AG04450 (cell line): ENCODE data around the gene GLT6D1. TPM values are rescaled to one million over a fixed set of nuclear protein-coding genes. Genes with fewer than 3 reads are reported as not detected.

ENCODE experiments used
- CTCF ChIA-PET: fragments of 300-600, 350-600 bp; formaldehyde crosslinking; extraction: SDS; loops from one replicate; lab custom pipeline; 2022; ENCODE audit warnings: antibody characterized with exemption, inconsistent platforms; lab: Charles Lee
- POLR2A ChIA-PET: fragments of 350-600 bp; formaldehyde crosslinking; extraction: SDS; loops from one replicate; lab custom pipeline; 2021; ENCODE audit warnings: antibody characterized with exemption, inconsistent platforms; lab: Yijun Ruan, JAX
- DNase-seq: peaks from one replicate; pipeline ENCODE4 v3.0.0-alpha.2; 2011; ENCODE audit warnings: low read depth, low spot score
- H3K27ac ChIP-seq: one replicate; pipeline ENCODE4 v1.5.1; 2012; ENCODE audit warnings: low read depth, low read length, control low read depth
- H3K27me3 ChIP-seq: one replicate; pipeline ENCODE4 v1.6.0; 2012; ENCODE audit warnings: low read length; ENCODE audit not compliant: control insufficient read depth, insufficient read depth
- H3K4me3 ChIP-seq: 2 replicates; pipeline ENCODE4 v1.5.1; 2011; ENCODE audit warnings: mild to moderate bottlenecking, low read depth, low read length, control low read depth
- H3K9me3 ChIP-seq: 2 replicates; pipeline ENCODE4 v1.5.1; 2012; ENCODE audit warnings: low read length; ENCODE audit not compliant: control insufficient read depth, insufficient read depth
- polyA plus RNA-seq: library from polyadenylated mRNA; depleted of rRNA; stranded (reverse); fragments of >200 nt; gene quantifications from 2 replicates; pipeline ENCODE4 v1.2.3, GENCODE V29; 2011
- TF ChIP-seq, protein P1 (sequence below): IDR thresholded peaks from 2 replicates; pipeline ENCODE4 v1.5.1; 2011; ENCODE audit warnings: low read depth, low read length, control low read depth, inconsistent platforms

GLT6D1 gene
- polyA plus RNA-seq, 1 experiment, result not detected

GRCh38 chr9:135605238-135605781 is 34.0 kb downstream of the GLT6D1 start:
- ChIA-PET CTCF (no interaction called here), POLR2A (no interaction called here)
- TF ChIP-seq, protein P1, sequence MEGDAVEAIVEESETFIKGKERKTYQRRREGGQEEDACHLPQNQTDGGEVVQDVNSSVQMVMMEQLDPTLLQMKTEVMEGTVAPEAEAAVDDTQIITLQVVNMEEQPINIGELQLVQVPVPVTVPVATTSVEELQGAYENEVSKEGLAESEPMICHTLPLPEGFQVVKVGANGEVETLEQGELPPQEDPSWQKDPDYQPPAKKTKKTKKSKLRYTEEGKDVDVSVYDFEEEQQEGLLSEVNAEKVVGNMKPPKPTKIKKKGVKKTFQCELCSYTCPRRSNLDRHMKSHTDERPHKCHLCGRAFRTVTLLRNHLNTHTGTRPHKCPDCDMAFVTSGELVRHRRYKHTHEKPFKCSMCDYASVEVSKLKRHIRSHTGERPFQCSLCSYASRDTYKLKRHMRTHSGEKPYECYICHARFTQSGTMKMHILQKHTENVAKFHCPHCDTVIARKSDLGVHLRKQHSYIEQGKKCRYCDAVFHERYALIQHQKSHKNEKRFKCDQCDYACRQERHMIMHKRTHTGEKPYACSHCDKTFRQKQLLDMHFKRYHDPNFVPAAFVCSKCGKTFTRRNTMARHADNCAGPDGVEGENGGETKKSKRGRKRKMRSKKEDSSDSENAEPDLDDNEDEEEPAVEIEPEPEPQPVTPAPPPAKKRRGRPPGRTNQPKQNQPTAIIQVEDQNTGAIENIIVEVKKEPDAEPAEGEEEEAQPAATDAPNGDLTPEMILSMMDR, result no peak
- peaks cover 3% of the 10 kb centered on the region for H3K27me3 ChIP-seq
- no peaks in the 10 kb centered on the region; the same call in 1 of the 2 replicates for H3K9me3 ChIP-seq
- H3K27ac ChIP-seq, result no peak overlapping the region
- DNase-seq, result no peak
- H3K4me3 ChIP-seq, result no peak overlapping the region

DNA sequence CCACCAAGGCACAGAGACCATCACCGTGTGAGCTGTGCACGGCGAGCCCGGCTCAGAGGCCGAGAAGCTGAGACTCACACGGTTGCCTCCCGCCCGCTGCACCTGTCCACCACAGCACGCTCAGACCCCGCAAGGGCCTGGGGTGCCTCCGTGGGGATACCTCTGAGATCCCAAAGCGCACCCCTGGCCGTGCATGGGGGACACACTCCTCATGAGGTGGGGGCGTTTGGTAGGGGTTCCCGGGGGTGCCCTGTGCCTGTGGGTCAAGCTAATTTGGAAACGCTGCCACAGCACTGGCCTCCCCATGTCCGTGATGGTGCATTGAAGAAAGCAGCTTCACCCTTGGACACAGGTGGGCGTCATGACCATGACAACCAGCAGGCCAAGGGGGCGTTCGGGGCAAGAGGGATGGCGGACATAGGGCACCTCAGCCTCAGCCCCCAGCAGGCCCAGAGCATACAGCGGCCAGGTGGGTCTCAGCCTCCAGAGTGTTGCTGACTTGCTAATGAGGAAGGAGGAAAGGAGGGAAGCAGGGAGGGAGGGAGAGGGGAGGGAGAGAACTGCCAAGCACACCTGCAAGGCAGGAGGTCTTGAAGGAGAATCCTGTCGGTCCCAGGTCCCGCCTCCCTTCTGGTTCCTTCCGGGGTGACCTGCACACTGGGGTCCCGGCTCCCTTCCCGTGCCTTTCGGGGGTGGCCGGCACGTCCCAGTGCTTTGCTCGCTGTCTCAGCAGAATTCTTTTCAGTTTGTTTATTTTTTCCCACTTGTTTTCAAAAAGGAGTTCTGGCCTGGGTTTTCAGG is 34.7 kb downstream of the GLT6D1 start:
- Histone ChIP-seq H3K4me3 (no peak overlapping the region), H3K27ac (no peak overlapping the region), H3K27me3 (peaks cover 3% of the 10 kb centered on the region), H3K9me3 (no peaks in the 10 kb centered on the region; the same call in 1 of the 2 replicates)
- POLR2A ChIA-PET, result no interaction called here
- TF ChIP-seq, protein P1, result no peak
- no peak for DNase-seq
- CTCF ChIA-PET, result no interaction called here

DNA sequence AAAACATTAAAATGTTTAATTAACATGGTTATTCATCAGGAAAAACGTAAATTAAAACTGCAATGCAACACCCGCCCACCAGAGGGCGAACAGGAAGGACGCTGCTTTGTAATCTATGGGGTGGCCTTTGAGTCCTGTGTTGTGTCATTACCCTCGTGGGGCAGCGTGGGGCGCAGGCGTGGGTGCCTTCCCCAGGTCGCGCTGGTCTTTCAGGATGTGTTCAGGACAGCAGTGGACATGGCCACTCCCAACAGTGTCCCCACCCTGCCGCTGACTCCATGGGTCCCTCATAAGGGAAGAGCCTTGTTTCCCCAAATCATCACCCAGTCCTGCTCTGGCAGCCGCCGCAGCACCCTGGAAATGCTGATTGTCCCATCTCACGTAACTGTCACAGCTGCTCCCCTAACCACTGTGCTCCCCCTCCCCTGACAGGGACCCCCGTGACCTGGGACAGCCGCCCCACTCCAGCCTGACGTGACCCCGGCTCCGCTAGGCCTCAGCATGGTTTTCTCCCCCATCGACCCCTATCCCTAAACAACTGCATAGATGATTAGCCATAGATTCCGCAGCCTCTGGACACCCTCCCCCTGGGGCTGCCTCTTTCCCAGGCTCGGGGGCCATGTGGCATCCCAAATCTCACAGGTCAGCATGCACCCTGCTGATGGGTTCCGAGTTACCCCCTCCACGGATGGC is 36.4 kb downstream of the GLT6D1 start:
- CTCF ChIA-PET, result interaction anchor here (0.7 to 1.3 kb wide), 15 partner anchors 8 to 686 kb away, joined by 3 to 6 read pairs (median 3); a partner anchor contains a TSS
- POLR2A ChIA-PET, result no interaction called here

GRCh38 chr9:135601988-135602387 is 37.4 kb downstream of the GLT6D1 start:
- no peaks in the 10 kb centered on the region for H3K9me3 ChIP-seq
- DNase-seq, result no peak
- H3K4me3 ChIP-seq, result no peak overlapping the region
- H3K27me3 ChIP-seq, result peaks cover 4% of the 10 kb centered on the region
- TF ChIP-seq, protein P1, result no peak
- H3K27ac ChIP-seq, result no peak overlapping the region
- ChIA-PET CTCF (interaction anchor here (0.7 to 1.3 kb wide), 9 partner anchors 8 to 687 kb away, joined by 3 to 6 read pairs (median 3); no protein-coding TSS in a partner anchor), POLR2A (no interaction called here)

More for the DNA sequence above, 36.4 kb downstream of the GLT6D1 start:
- peaks cover 3% of the 10 kb centered on the region for H3K27me3 ChIP-seq
- TF ChIP-seq, protein P1, result peak; percentile 80
- H3K27ac ChIP-seq, result no peak overlapping the region
- H3K4me3 ChIP-seq, result no peak overlapping the region
- no peaks in the 10 kb centered on the region for H3K9me3 ChIP-seq
- DNase-seq, result no peak
